Cardiac muscle cell (in vitro differentiated cells and primary cell): ENCODE results near the gene MAP2K7. TPM values are rescaled to one million over a fixed set of nuclear protein-coding genes. Genes with fewer than 3 reads are reported as not detected.

ENCODE experiments used
- DNase-seq, 2 donors: peaks; one replicate each; pipeline versions ENCODE4 v3.0.0 to v3.0.0-alpha.2; 2010 to 2017; ENCODE audit warnings: low read depth in 1 of 2, low spot score in 1 of 2
- H3K27ac ChIP-seq: fragments of 200-600 bp; sonication (generic); 2 replicates; pipeline ENCODE4 v1.5.1; 2016
- H3K27me3 ChIP-seq: fragments of 200-600 bp; sonication (generic); 2 replicates; pipeline ENCODE4 v1.6.0; 2016; ENCODE audit warnings: control low read depth
- H3K36me3 ChIP-seq: fragments of 200-600 bp; sonication (generic); 2 replicates; pipeline ENCODE4 v1.5.1; 2016; ENCODE audit warnings: control low read depth
- H3K4me1 ChIP-seq: fragments of 200-600 bp; sonication (generic); 2 replicates; pipeline ENCODE4 v1.8.1; 2017; ENCODE audit warnings: low read depth, mild to moderate bottlenecking, mixed run types
- H3K4me3 ChIP-seq: fragments of 200-600 bp; sonication (generic); 2 replicates; pipeline ENCODE4 v1.5.1; 2016; ENCODE audit warnings: mild to moderate bottlenecking
- H3K9me3 ChIP-seq: fragments of 200-600 bp; sonication (generic); 2 replicates; pipeline ENCODE4 v1.5.1; 2017; ENCODE audit warnings: low read depth, mild to moderate bottlenecking, control low read depth
- polyA plus RNA-seq: library from polyadenylated mRNA; unstranded; fragments of >200 nt; fragmentation: Nextera tagmentation; extraction: Ambion mirVana; gene quantifications from 2 replicates; pipeline ENCODE4 v1.2.1, GENCODE V29; 2016
- total RNA-seq: library from RNA; depleted of rRNA; stranded (reverse); fragments of >200 nt; gene quantifications from 2 replicates; pipeline ENCODE4 v1.2.3, GENCODE V29; 2016
- TF ChIP-seq, protein P1 (sequence below): IDR thresholded peaks from 2 replicates; pipeline ENCODE4 v1.5.1; 2012; ENCODE audit warnings: low read depth, mild to moderate bottlenecking, low read length

The MAP2K7 gene
- total and polyA plus RNA-seq, 2 experiments from 2014 or later: 12.4 to 24.1 TPM

- H3K9me3 ChIP-seq: no peaks in the 10 kb centered on the region
- H3K27me3 ChIP-seq: peaks cover 8% of the 10 kb centered on the region
- H3K4me1 ChIP-seq: peaks cover 8% of the 10 kb centered on the region
- no peak overlapping the region for H3K4me3 ChIP-seq
- no peak overlapping the region for H3K27ac ChIP-seq
- DNase-seq: no peak
- TF ChIP-seq, protein P1, sequence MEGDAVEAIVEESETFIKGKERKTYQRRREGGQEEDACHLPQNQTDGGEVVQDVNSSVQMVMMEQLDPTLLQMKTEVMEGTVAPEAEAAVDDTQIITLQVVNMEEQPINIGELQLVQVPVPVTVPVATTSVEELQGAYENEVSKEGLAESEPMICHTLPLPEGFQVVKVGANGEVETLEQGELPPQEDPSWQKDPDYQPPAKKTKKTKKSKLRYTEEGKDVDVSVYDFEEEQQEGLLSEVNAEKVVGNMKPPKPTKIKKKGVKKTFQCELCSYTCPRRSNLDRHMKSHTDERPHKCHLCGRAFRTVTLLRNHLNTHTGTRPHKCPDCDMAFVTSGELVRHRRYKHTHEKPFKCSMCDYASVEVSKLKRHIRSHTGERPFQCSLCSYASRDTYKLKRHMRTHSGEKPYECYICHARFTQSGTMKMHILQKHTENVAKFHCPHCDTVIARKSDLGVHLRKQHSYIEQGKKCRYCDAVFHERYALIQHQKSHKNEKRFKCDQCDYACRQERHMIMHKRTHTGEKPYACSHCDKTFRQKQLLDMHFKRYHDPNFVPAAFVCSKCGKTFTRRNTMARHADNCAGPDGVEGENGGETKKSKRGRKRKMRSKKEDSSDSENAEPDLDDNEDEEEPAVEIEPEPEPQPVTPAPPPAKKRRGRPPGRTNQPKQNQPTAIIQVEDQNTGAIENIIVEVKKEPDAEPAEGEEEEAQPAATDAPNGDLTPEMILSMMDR: no peak
- H3K36me3 ChIP-seq: peaks cover 21% of the 10 kb centered on the region
Measured at GRCh38 chr19:7909471-7910067, 5.9 kb downstream of the MAP2K7 start.

- Histone ChIP-seq H3K27me3 (peaks cover 18% of the 10 kb centered on the region), H3K36me3 (peaks cover 21% of the 10 kb centered on the region)
Measured at GRCh38 chr19:7910321-7911161, 6.9 kb downstream of the MAP2K7 start.

DNA sequence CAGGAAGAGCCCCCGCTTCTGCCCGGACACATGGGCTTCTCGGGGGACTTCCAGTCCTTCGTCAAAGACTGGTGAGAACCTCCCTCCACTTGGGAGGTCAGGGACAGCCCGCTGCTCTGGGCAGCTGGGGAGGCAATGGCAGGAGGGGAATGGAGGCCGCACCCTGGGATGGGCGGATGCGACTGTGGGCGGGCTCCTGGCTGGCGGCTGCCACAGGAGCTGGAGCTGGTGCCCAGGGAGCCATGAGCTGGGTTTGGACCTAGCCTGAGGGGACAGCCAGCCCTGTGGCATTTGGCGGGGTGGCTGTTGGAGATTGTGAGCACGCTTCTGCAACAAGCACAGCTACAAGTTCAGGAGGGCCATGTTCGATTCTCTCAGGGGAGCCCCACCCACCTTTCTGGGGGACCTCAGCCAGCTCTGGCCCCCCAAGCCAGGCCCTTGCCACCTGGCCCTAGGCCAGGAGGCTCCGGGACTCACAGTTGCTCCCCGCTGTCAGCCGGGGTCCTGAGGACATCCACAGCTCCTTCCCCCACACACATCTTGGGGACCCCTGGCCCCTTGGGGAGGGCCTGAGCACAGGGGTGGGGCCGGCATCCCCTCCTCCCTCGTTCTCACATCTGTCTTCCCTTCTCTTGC lies 7.9 kb downstream of the MAP2K7 start:
- no peak overlapping the region for H3K4me3 ChIP-seq
- no peaks in the 10 kb centered on the region for H3K9me3 ChIP-seq
- DNase-seq: no peak
- H3K27me3 ChIP-seq: peaks cover 29% of the 10 kb centered on the region
- no peaks in the 10 kb centered on the region for H3K4me1 ChIP-seq
- H3K36me3 ChIP-seq: peaks cover 21% of the 10 kb centered on the region
- TF ChIP-seq, protein P1: no peak
- H3K27ac ChIP-seq: no peak overlapping the region

More at GRCh38 chr19:7910321-7911161, 6.9 kb downstream of the MAP2K7 start:
- Histone ChIP-seq H3K27ac (no peak overlapping the region), H3K4me1 (no peaks in the 10 kb centered on the region), H3K4me3 (no peak overlapping the region), H3K9me3 (no peaks in the 10 kb centered on the region)
- TF ChIP-seq, protein P1: no peak
- no peak for DNase-seq

DNA sequence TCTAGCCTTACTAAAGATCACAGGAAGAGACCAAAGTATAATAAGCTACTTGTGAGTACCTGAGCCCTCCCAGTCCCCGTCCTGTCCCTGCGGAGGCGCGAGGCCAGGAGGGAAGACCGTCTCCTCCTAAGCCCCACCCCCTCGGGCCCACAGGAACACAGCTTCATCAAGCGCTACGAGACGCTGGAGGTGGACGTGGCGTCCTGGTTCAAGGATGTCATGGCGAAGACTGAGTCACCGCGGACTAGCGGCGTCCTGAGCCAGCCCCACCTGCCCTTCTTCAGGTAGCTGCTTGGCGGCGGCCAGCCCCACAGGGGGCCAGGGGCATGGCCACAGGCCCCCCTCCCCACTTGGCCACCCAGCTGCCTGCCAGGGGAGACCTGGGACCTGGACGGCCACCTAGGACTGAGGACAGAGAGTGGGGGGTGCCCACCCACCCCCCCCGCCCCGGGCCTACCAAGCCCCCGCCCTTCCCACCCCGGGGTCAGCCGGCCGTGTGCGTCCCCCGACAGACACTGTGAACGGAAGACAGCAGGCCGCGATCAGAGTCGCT lies 8.5 kb downstream of the MAP2K7 start:
- H3K27me3 ChIP-seq: peaks cover 35% of the 10 kb centered on the region
- DNase-seq: no peak
- TF ChIP-seq, protein P1: no peak
- no peak overlapping the region for H3K4me3 ChIP-seq
- H3K27ac ChIP-seq: no peak overlapping the region
- H3K36me3 ChIP-seq: peaks cover 21% of the 10 kb centered on the region
- peaks cover under 1% of the 10 kb centered on the region for H3K4me1 ChIP-seq
- H3K9me3 ChIP-seq: no peaks in the 10 kb centered on the region

- TF ChIP-seq, protein P1: no peak
- DNase-seq: no peak
Measured at GRCh38 chr19:7912697-7913564, 9.3 kb downstream of the MAP2K7 start.

More at GRCh38 chr19:7912697-7913564, 9.3 kb downstream of the MAP2K7 start:
- Histone ChIP-seq H3K4me3 (no peak overlapping the region), H3K27ac (no peak overlapping the region), H3K9me3 (no peaks in the 10 kb centered on the region), H3K27me3 (peaks cover 42% of the 10 kb centered on the region), H3K36me3 (peaks cover 21% of the 10 kb centered on the region), H3K4me1 (peaks cover 5% of the 10 kb centered on the region)
